H1 (cell line): ENCODE results near the gene TMEM116. TPM values are rescaled to one million over a fixed set of nuclear protein-coding genes. Genes with fewer than 3 reads are reported as not detected.

Source experiments
- JUND ChIP-seq: IDR thresholded peaks from 2 replicates; pipeline ENCODE4 v1.6.1; 2011; ENCODE audit warnings: mild to moderate bottlenecking, improper control_type of control experiment, low read length
- SIRT6 ChIP-seq: IDR thresholded peaks from one replicate; pipeline ENCODE4 v1.7.1; 2012; ENCODE audit warnings: low read length, inconsistent platforms
- polyA plus RNA-seq, 7 experiments: library from polyadenylated mRNA; depleted of rRNA in 3 of 7; stranded (reverse) in 5 of 7; unstranded in 2 of 7; fragments of >200 nt in 5 of 7; fragments of 200-250 nt in 2 of 7; gene quantifications; 1 replicate in 5 of 7; 2 replicates in 1 of 7; 4 replicates in 1 of 7; pipeline versions ENCODE4 v1.2.1 to v1.2.3, GENCODE V29; 2011 to 2013; ENCODE audit warnings: missing spikeins in 2 of 7, mixed read lengths in 2 of 7
- total RNA-seq: library from RNA; stranded (reverse); fragmentation: NEBNext Ultra II Directional; extraction: Animal tissue kit (Norgen Biotek cat#: 25700); gene quantifications from 2 replicates; pipeline ENCODE4 v1.2.1, GENCODE V29; 2021

TMEM116 gene
- total and polyA plus RNA-seq, 2 of the 8 experiments (the other 6 are each of a cell fraction or from before 2014, with no cell fraction given): 8.1 to 25.2 TPM

DNA sequence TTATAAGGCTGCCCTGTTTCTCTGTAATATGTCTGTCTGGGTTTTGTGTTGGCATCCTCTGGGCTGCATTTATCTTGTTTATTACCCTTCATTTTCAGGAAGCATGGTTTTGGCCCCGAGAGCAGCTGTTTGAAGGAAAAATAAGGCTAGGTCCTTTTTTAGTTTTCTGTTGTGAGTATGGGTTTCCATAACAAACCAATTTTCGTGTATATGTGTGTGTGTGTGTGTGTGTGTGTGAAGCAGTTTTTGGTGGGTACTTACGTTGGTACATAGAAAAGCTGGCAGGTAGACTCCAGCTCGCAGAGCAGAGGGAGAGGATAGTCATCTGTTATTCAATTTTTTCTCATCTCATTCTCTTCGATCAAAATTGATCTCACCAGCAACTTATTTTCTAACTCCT, 118.4 kb downstream of the TMEM116 start (continued):
- TF ChIP-seq JUND (no peak), SIRT6 (no peak)
